Fibroblast of pulmonary artery (primary cell): ENCODE results near the gene RPS24.
"Not testable (repeated sequence)": the region's sequence is repeated elsewhere in the genome, so short reads cannot be mapped to it uniquely, and the experiment has no call there.

Experiments
- DNase-seq: peaks from one replicate; pipeline ENCODE4 v3.0.0-alpha.2; 2010; ENCODE audit warnings: low read depth
- H3K4me3 ChIP-seq: replicated peaks from 2 replicates; pipeline ENCODE4 v1.5.1; 2011; ENCODE audit warnings: low read depth, mild to moderate bottlenecking, control low read depth, low read length, moderate library complexity
- TF ChIP-seq, protein P1 (sequence below): IDR thresholded peaks from 2 replicates; pipeline ENCODE4 v1.5.1; 2011; ENCODE audit warnings: mild to moderate bottlenecking, control low read depth, low read length, inconsistent platforms; ENCODE audit errors: missing control alignments

The RPS24 gene

GRCh38 chr10:78065611-78066010, 31.9 kb downstream of the RPS24 start:
- H3K4me3 ChIP-seq, result no peak overlapping the region
- TF ChIP-seq, protein P1, sequence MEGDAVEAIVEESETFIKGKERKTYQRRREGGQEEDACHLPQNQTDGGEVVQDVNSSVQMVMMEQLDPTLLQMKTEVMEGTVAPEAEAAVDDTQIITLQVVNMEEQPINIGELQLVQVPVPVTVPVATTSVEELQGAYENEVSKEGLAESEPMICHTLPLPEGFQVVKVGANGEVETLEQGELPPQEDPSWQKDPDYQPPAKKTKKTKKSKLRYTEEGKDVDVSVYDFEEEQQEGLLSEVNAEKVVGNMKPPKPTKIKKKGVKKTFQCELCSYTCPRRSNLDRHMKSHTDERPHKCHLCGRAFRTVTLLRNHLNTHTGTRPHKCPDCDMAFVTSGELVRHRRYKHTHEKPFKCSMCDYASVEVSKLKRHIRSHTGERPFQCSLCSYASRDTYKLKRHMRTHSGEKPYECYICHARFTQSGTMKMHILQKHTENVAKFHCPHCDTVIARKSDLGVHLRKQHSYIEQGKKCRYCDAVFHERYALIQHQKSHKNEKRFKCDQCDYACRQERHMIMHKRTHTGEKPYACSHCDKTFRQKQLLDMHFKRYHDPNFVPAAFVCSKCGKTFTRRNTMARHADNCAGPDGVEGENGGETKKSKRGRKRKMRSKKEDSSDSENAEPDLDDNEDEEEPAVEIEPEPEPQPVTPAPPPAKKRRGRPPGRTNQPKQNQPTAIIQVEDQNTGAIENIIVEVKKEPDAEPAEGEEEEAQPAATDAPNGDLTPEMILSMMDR, result no peak
- no peak for DNase-seq

DNA sequence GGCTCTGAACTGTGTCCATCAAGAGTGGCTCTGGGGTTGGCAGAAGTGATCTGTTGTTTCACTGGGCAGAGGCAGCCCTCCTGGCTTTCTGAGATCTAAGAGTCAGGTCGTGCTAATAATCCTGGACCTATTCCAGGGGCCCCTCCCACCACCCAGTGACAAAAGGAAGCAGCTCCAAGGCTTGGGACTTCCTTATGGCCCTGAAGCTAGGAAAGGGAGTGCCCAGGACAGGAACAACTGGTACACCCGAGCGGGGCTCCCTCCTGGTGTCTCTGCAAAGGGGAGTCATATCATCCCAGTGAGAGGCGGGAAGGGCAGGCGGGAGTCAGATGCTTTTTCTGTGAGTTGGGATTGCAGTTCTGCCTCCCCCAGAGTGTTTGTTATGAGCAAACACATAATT, 32.3 kb downstream of the RPS24 start:
- DNase-seq, result no peak
- TF ChIP-seq, protein P1, result no peak
- no peak overlapping the region for H3K4me3 ChIP-seq

- TF ChIP-seq, protein P1, result no peak
- DNase-seq, result no peak
- no peak overlapping the region for H3K4me3 ChIP-seq
Observed at GRCh38 chr10:78066728-78067430, 33.2 kb downstream of the RPS24 start.

- no peak for DNase-seq
- TF ChIP-seq, protein P1, result no peak
- H3K4me3 ChIP-seq, result no peak overlapping the region
Observed at GRCh38 chr10:78069151-78069550, 35.5 kb downstream of the RPS24 start.

DNA sequence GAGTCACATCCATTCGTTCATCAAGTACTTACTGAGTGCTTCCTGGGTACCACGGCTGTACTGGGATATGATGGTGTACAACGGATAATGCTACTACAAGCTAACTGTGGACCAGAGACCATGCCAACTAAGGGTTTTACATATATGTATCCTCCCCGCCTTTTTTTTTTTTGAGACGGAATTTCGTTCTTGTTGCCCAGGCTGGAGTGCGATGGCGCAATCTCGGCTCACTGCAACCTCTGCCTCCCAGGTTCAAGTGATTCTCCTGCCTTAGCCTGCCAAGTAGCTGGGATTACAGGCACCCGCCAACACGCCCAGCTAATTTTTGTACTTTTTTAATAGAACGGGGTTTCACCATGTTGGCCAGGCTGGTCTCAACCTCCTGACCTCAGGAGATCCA, 36.4 kb downstream of the RPS24 start:
- not testable (repeated sequence) for H3K4me3 ChIP-seq, DNase-seq

- TF ChIP-seq, protein P1, result no peak
- DNase-seq, result no peak
- H3K4me3 ChIP-seq, result no peak overlapping the region
Observed at GRCh38 chr10:78070726-78071125, 37.1 kb downstream of the RPS24 start.

- TF ChIP-seq, protein P1, result no peak
- H3K4me3 ChIP-seq, result no peak overlapping the region
- no peak for DNase-seq
Observed at GRCh38 chr10:78071140-78071856, 37.6 kb downstream of the RPS24 start.
